ENCODE data around the gene TCF19. TPM values are rescaled to one million over a fixed set of nuclear protein-coding genes. Genes with fewer than 3 reads are reported as not detected.
"Not testable (repeated sequence)": the region's sequence is repeated elsewhere in the genome, so short reads cannot be mapped to it uniquely, and the experiment has no call there.

Gene TCF19
- total RNA-seq, 1 donor from 2014 or later: 34.1 TPM

DNA sequence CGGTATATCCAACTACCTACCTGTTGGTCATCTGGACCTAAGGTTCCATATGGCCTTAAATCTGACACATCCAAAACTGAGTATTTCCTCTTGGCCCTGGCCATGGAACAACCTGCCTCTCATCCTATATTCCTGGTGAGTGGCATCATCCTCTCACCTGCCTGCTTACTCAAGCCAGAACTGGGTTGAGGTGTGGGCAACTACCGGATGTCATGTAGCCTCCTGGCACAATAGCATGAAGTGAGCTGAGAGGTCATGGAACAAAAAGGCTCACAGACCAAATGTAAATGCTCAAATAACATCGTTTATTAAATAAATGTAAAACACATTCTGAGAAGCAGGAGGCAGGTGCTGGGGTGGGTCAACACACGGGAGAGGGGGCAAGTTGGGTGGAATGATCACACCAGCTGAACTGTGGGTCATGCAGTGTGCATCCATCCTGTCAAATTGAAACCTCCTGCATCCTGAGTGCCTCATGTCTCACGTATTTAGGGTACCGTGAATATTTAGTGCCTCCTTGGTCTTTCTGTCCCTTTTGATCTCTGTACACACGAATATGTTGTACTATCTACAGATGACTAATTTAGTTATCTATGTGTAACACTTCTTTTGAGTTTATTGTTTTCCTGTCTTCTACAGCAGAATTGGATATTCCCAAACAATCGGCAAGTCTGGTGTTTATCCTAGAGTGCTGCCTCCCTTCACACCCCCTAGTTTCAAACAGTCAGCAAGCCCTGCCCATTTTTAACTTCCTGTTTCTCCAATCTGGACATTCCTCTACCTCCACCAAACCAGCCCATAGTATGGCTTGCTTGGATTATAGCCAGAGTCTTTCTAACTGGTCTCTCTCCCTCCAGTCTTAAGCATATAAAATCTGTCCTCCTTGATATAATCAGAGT, 20.0 kb downstream of the TCF19 start:
- H3K4me3 ChIP-seq (ENCODE audit: low read depth, low read length): no peak overlapping the region
- TF ChIP-seq, protein P1, sequence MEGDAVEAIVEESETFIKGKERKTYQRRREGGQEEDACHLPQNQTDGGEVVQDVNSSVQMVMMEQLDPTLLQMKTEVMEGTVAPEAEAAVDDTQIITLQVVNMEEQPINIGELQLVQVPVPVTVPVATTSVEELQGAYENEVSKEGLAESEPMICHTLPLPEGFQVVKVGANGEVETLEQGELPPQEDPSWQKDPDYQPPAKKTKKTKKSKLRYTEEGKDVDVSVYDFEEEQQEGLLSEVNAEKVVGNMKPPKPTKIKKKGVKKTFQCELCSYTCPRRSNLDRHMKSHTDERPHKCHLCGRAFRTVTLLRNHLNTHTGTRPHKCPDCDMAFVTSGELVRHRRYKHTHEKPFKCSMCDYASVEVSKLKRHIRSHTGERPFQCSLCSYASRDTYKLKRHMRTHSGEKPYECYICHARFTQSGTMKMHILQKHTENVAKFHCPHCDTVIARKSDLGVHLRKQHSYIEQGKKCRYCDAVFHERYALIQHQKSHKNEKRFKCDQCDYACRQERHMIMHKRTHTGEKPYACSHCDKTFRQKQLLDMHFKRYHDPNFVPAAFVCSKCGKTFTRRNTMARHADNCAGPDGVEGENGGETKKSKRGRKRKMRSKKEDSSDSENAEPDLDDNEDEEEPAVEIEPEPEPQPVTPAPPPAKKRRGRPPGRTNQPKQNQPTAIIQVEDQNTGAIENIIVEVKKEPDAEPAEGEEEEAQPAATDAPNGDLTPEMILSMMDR (conservative IDR thresholded peaks at IDR 0.05; ENCODE audit: low read depth, low read length): no peak
- DNase-seq (ENCODE audit: low read depth): no peak

- DNase-seq (ENCODE audit: low read depth): no peak
- no peak overlapping the region for H3K4me3 ChIP-seq (ENCODE audit: low read depth, low read length)
- TF ChIP-seq, protein P1 (conservative IDR thresholded peaks at IDR 0.05; ENCODE audit: low read depth, low read length): no peak
Observed at GRCh38 chr6:31179042-31179386, 20.6 kb downstream of the TCF19 start.

GRCh38 chr6:31179896-31180295, 21.5 kb downstream of the TCF19 start:
- no peak overlapping the region for H3K4me3 ChIP-seq (ENCODE audit: low read depth, low read length)
- no peak for DNase-seq (ENCODE audit: low read depth)
- TF ChIP-seq, protein P1 (conservative IDR thresholded peaks at IDR 0.05; ENCODE audit: low read depth, low read length): no peak

- DNase-seq (ENCODE audit: low read depth): no peak
- TF ChIP-seq, protein P1 (conservative IDR thresholded peaks at IDR 0.05; ENCODE audit: low read depth, low read length): no peak
- H3K4me3 ChIP-seq (ENCODE audit: low read depth, low read length): peak overlapping the region; percentile 6
Observed at GRCh38 chr6:31180500-31180899, 22.1 kb downstream of the TCF19 start.

GRCh38 chr6:31183287-31183686, 24.9 kb downstream of the TCF19 start:
- H3K4me3 ChIP-seq (ENCODE audit: low read depth, low read length): peak overlapping the region; percentile 60
- DNase-seq (ENCODE audit: low read depth): not testable (repeated sequence)

DNA sequence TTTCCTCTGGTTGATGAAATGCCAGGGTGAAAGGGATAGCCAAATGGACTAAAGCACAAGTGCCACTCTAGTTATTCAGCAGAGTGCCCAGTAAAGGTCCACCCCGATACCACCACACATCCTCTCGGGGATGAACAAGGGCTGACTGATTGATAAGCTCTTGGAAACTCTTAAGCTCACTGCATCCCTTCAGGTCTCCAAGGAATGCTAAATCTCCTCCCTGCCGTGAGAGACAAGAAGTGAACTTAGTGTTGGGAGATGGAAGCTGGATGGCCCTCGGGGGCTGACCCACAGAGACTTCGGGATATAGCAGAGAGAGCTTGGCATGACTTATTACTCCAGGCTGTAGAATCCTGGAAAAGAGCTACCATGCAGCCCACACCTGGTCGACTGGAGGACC, 25.5 kb downstream of the TCF19 start:
- not testable (repeated sequence) for DNase-seq (ENCODE audit: low read depth)
- H3K4me3 ChIP-seq (ENCODE audit: low read depth, low read length): peak overlapping the region; percentile 60

- DNase-seq (ENCODE audit: low read depth): not testable (repeated sequence)
- peak overlapping the region; percentile 60 for H3K4me3 ChIP-seq (ENCODE audit: low read depth, low read length)
Observed at GRCh38 chr6:31185695-31186051, 27.3 kb downstream of the TCF19 start.

DNA sequence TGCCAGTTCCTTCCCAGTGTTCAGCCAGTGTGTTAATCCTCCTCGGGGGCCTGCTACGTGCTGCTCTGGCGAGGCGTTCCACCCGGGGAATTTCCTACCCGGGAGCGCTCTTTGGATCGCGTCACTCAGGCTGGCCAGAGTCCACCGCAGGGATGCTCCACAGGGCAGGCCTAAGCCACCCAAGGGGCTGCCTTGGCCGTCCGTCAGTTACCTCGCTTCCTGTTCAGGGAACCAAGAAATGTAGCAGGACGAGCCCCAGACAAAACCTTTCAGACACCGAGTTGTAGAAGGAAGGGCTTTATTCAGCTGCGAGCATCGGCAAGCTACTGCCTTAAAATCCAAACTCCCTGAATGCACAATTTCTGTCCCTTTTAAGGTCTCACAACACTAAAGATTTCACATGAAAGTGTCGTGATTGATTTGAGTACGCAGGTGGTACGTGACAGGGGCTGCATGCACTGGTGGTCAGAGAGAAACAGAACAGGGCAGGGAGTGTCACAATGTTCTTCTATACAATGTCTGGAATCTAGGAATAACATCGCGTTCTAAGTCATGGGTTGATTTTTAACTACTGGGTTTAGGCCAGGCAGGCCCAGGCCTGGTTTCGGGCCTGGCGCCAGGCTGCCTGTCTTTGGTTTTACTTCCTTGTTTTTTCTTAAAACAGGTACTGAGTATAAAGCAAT, 27.8 kb downstream of the TCF19 start:
- peak overlapping the region; percentile 60 for H3K4me3 ChIP-seq (ENCODE audit: low read depth, low read length)
- DNase-seq (ENCODE audit: low read depth): peak; percentile 67
- TF ChIP-seq, protein P1 (conservative IDR thresholded peaks at IDR 0.05; ENCODE audit: low read depth, low read length): no peak

Data from epithelial cell of proximal tubule (primary cell).